ENCODE results near the gene IPO13. TPM values are rescaled to one million over a fixed set of nuclear protein-coding genes. Genes with fewer than 3 reads are reported as not detected.

Gene IPO13
- total and polyA plus RNA-seq, 7 donors: 26.8 to 140 (median 93.0) TPM

DNA sequence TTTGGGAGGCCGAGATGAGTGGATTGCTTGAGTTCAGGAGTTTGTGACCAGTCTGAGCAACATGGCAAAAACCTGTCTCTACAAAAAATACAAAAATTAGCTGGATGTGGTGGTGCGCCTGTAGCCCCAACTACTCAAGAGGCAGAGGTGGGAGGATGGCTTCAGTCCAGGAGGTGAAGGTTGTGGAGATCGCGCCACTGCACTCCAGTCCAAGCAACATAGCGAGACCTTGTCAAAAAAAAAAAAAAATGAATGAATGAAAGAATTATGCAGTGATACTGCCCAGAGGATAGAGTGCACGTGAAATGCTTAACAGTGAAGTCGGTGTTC is 22.6 kb downstream of the IPO13 start:
- ATAC-seq (no peak), DNase-seq (no peak)
- TF ChIP-seq, protein P1, sequence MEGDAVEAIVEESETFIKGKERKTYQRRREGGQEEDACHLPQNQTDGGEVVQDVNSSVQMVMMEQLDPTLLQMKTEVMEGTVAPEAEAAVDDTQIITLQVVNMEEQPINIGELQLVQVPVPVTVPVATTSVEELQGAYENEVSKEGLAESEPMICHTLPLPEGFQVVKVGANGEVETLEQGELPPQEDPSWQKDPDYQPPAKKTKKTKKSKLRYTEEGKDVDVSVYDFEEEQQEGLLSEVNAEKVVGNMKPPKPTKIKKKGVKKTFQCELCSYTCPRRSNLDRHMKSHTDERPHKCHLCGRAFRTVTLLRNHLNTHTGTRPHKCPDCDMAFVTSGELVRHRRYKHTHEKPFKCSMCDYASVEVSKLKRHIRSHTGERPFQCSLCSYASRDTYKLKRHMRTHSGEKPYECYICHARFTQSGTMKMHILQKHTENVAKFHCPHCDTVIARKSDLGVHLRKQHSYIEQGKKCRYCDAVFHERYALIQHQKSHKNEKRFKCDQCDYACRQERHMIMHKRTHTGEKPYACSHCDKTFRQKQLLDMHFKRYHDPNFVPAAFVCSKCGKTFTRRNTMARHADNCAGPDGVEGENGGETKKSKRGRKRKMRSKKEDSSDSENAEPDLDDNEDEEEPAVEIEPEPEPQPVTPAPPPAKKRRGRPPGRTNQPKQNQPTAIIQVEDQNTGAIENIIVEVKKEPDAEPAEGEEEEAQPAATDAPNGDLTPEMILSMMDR (IDR thresholded peaks at IDR 0.05): no peak
- Histone ChIP-seq H3K27ac (no peak overlapping the region), H3K27me3 (ENCODE audit: insufficient read depth in 3 of 3, low read length in 2 of 3) (no peaks in the 10 kb centered on the region), H3K36me3 (ENCODE audit: insufficient read depth in 1 of 2, low read depth in 1 of 2) (peaks cover 2 to 53% of the 10 kb centered on the region in 2 donors), H3K9me3 (no peaks in the 10 kb centered on the region), H3K4me3 (peak overlapping the region; percentile 99), H3K4me1 (peaks cover 27% of the 10 kb centered on the region)
- WGBS, 3 donors: 52 to 59% (median 54%) methylated on average over 7 of the region's 7 CpGs
- intact Hi-C loops (cut with DNase I): no loop called here

- Histone ChIP-seq H3K9me3 (no peaks in the 10 kb centered on the region), H3K27me3 (ENCODE audit: insufficient read depth in 3 of 3, low read length in 2 of 3) (no peaks in the 10 kb centered on the region), H3K4me1 (peaks cover 27% of the 10 kb centered on the region), H3K36me3 (ENCODE audit: insufficient read depth in 1 of 2, low read depth in 1 of 2) (peaks cover 2 to 47% of the 10 kb centered on the region in 2 donors), H3K27ac (peak within 1 kb of the TSS; percentile 97), H3K4me3 (peak within 1 kb of the TSS; percentile 99)
- 0 to 1% (median 1%) methylated on average over 47 of the region's 47 CpGs for WGBS, 3 donors
- DNase-seq (peak; percentile 98 to 99), ATAC-seq (peak; percentile 79 to 82 (median 80))
- TF ChIP-seq, protein P1 (IDR thresholded peaks at IDR 0.05): no peak
- intact Hi-C loops (cut with DNase I): loop anchor here in 1 of 2 donors (2.0 kb wide), 1 partner anchor 19 kb away; no protein-coding TSS in a partner anchor
Measured at GRCh38 chr1:43969746-43970466, 23.2 kb downstream of the IPO13 start, which contains the start of gene DPH2. DPH2 (plus strand) TSS chr1:43970010; CDS start chr1:43970176, 166 bp downstream.

DNA sequence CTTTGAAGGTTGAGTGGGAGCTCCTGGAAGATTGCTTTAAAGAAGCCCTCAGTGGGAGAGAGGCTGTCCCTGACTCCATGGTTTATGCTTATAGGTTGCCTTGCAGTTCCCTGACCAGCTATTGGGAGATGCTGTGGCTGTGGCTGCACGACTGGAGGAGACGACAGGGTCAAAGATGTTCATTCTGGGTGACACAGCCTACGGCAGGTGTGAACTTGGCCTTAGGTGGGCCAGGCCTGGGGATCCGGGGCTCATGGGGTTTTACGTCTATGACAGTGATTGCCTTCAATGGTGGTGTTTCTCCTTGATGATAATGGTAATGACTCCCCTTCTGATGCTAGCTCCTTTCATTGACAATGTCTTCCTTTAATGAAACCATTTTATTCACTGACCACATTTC is 23.8 kb downstream of the IPO13 start:
- Histone ChIP-seq H3K36me3 (ENCODE audit: insufficient read depth in 1 of 2, low read depth in 1 of 2) (peaks cover 2 to 41% of the 10 kb centered on the region in 2 donors), H3K4me3 (peak overlapping the region; percentile 99), H3K4me1 (peaks cover 28% of the 10 kb centered on the region), H3K27ac (peak overlapping the region; percentile 97), H3K9me3 (no peaks in the 10 kb centered on the region), H3K27me3 (ENCODE audit: insufficient read depth in 3 of 3, low read length in 2 of 3) (no peaks in the 10 kb centered on the region)
- WGBS, 3 donors: 38 to 53% (median 43%) methylated on average over 5 of the region's 5 CpGs
- ATAC-seq (no peak), DNase-seq (no peak)
- intact Hi-C loops (cut with DNase I): loop anchor here in 1 of 2 donors (2.0 kb wide), 1 partner anchor 20 kb away; no protein-coding TSS in a partner anchor
- TF ChIP-seq, protein P1 (IDR thresholded peaks at IDR 0.05): no peak

GRCh38 chr1:43970911-43971310 is 24.2 kb downstream of the IPO13 start:
- Histone ChIP-seq H3K27ac (peak overlapping the region; percentile 97), H3K4me1 (peaks cover 32% of the 10 kb centered on the region), H3K36me3 (ENCODE audit: insufficient read depth in 1 of 2, low read depth in 1 of 2) (peaks cover 2 to 37% of the 10 kb centered on the region in 2 donors), H3K9me3 (no peaks in the 10 kb centered on the region), H3K27me3 (ENCODE audit: insufficient read depth in 3 of 3, low read length in 2 of 3) (no peaks in the 10 kb centered on the region), H3K4me3 (peak overlapping the region; percentile 99)
- 85 to 93% (median 89%) methylated on average over 9 of the region's 9 CpGs for WGBS, 3 donors
- TF ChIP-seq, protein P1 (IDR thresholded peaks at IDR 0.05): no peak
- DNase-seq: no peak
- intact Hi-C loops (cut with DNase I): loop anchor here in 1 of 2 donors (2.0 kb wide), 1 partner anchor 20 kb away; no protein-coding TSS in a partner anchor
- no peak for ATAC-seq

Data from psoas muscle (tissue), 8 donors.